SK-N-SH treated with all-trans-retinoic acid at 6 μM for 48 hours (cell line): ENCODE measurements around the gene RCOR1.

ENCODE experiments used
- ATAC-seq: fragments of 200-7000 bp; cut with Tn5 transposase; 3 replicates; pipeline ENCODE4 v1.9.1; 2020; ENCODE audit warnings: mild to moderate bottlenecking, moderate library complexity
- ARNTL ChIP-seq: fragments of 450-650 bp; formaldehyde crosslinking; IDR thresholded peaks from 2 replicates; pipeline ENCODE4 v1.5.0; 2020; ENCODE audit warnings: low read depth, mild to moderate bottlenecking, moderate library complexity, borderline replicate concordance
- BACH2 ChIP-seq: fragments of 250-450 bp; sonication (Bioruptor Pico); IDR thresholded peaks from 2 replicates; pipeline ENCODE4 v1.9.0; 2021; ENCODE audit warnings: mild to moderate bottlenecking, borderline replicate concordance
- CREB5 ChIP-seq: fragments of 250-450 bp; sonication (Bioruptor Pico); IDR thresholded peaks from 2 replicates; pipeline ENCODE4 v1.5.1; 2020; ENCODE audit warnings: low read depth, mild to moderate bottlenecking, moderate library complexity
- CSDC2 ChIP-seq: fragments of 250-450 bp; sonication (Bioruptor Pico); IDR thresholded peaks from 2 replicates; pipeline ENCODE4 v1.5.0; 2020; ENCODE audit warnings: mild to moderate bottlenecking, moderate library complexity
- ESRRG ChIP-seq: fragments of 250-450 bp; sonication (Bioruptor Pico); IDR thresholded peaks from 2 replicates; pipeline ENCODE4 v1.6.1; 2021; ENCODE audit warnings: mild to moderate bottlenecking
- GLIS3 ChIP-seq: fragments of 250-450 bp; sonication (Bioruptor Pico); IDR thresholded peaks from 2 replicates; pipeline ENCODE4 v1.5.0; 2020; ENCODE audit warnings: mild to moderate bottlenecking, moderate library complexity
- ISL1 ChIP-seq: fragments of 250-450 bp; sonication (Bioruptor Pico); IDR thresholded peaks from 2 replicates; pipeline ENCODE4 v2.1.2; 2022; ENCODE audit warnings: mild to moderate bottlenecking, moderate library complexity
- OSR1 ChIP-seq: fragments of 250-450 bp; sonication (Bioruptor Pico); IDR thresholded peaks from 2 replicates; pipeline ENCODE4 v1.8.0; 2022; ENCODE audit warnings: moderate library complexity, mild to moderate bottlenecking, inconsistent platforms
- PATZ1 ChIP-seq: fragments of 250-450 bp; sonication (Bioruptor Pico); IDR thresholded peaks from 2 replicates; pipeline ENCODE4 v1.8.0; 2020; ENCODE audit warnings: mild to moderate bottlenecking, moderate library complexity, borderline replicate concordance
- POU6F1 ChIP-seq: fragments of 250-450 bp; sonication (Bioruptor Pico); IDR thresholded peaks from 2 replicates; pipeline ENCODE4 v1.8.0; 2021; ENCODE audit warnings: low read depth, mild to moderate bottlenecking, moderate library complexity, borderline replicate concordance
- PPARA ChIP-seq: fragments of 250-450 bp; sonication (Bioruptor Pico); IDR thresholded peaks from 2 replicates; pipeline ENCODE4 v1.5.0; 2020; ENCODE audit warnings: mild to moderate bottlenecking, borderline replicate concordance
- RARB ChIP-seq: fragments of 250-450 bp; sonication (Bioruptor Pico); IDR thresholded peaks from 2 replicates; pipeline ENCODE4 v1.8.0; 2021; ENCODE audit warnings: mild to moderate bottlenecking, moderate library complexity
- SNAI2 ChIP-seq: fragments of 250-450 bp; sonication (Bioruptor Pico); IDR thresholded peaks from 2 replicates; pipeline ENCODE4 v1.5.0; 2020; ENCODE audit warnings: mild to moderate bottlenecking, moderate library complexity
- TCF4 ChIP-seq: fragments of 250-450 bp; sonication (Bioruptor Pico); IDR thresholded peaks from 2 replicates; pipeline ENCODE4 v1.8.0; 2021; ENCODE audit warnings: mild to moderate bottlenecking, moderate library complexity, borderline replicate concordance
- TOX ChIP-seq: fragments of 250-450 bp; sonication (Bioruptor Pico); IDR thresholded peaks from 2 replicates; pipeline ENCODE4 v1.8.0; 2021; ENCODE audit warnings: mild to moderate bottlenecking, moderate library complexity, borderline replicate concordance
- TSHZ2 ChIP-seq: fragments of 250-450 bp; sonication (Bioruptor Pico); IDR thresholded peaks from 2 replicates; pipeline ENCODE4 v1.5.0; 2020; ENCODE audit warnings: mild to moderate bottlenecking, moderate library complexity
- ZC3H10 ChIP-seq: fragments of 250-450 bp; sonication (Bioruptor Pico); IDR thresholded peaks from 2 replicates; pipeline ENCODE4 v1.5.1; 2021; ENCODE audit warnings: mild to moderate bottlenecking, moderate library complexity
- ZFP3 ChIP-seq: fragments of 250-450 bp; sonication (Bioruptor Pico); IDR thresholded peaks from 2 replicates; pipeline ENCODE4 v1.5.0; 2020; ENCODE audit warnings: mild to moderate bottlenecking, moderate library complexity
- ZFP30 ChIP-seq: fragments of 450-650 bp; formaldehyde crosslinking; IDR thresholded peaks from 2 replicates; pipeline ENCODE4 v1.5.0; 2022; ENCODE audit warnings: mild to moderate bottlenecking, moderate library complexity
- ZNF565 ChIP-seq: fragments of 450-650 bp; formaldehyde crosslinking; conservative IDR thresholded peaks from 2 replicates; pipeline ENCODE4 v1.5.0; 2020; ENCODE audit warnings: low read depth, mild to moderate bottlenecking, moderate library complexity
- ZNF70 ChIP-seq: fragments of 450-650 bp; formaldehyde crosslinking; IDR thresholded peaks from 2 replicates; pipeline ENCODE4 v1.5.0; 2020; ENCODE audit warnings: mild to moderate bottlenecking, moderate library complexity
- ZNF8 ChIP-seq: fragments of 450-650 bp; formaldehyde crosslinking; IDR thresholded peaks from 2 replicates; pipeline ENCODE4 v1.5.0; 2020; ENCODE audit warnings: mild to moderate bottlenecking, moderate library complexity

RCOR1 gene

GRCh38 chr14:102601378-102601925 lies 9.0 kb downstream of the RCOR1 start (continued):
- TF ChIP-seq PATZ1 (CRISPR knock-in tag) (no peak), ZC3H10 (no peak), ZNF8 (CRISPR knock-in tag) (no peak), BACH2 (CRISPR knock-in tag) (no peak)

GRCh38 chr14:102602421-102603292 lies 10.2 kb downstream of the RCOR1 start:
- TF ChIP-seq ZNF565 (no peak), SNAI2 (CRISPR knock-in tag) (no peak), ZFP30 (CRISPR knock-in tag) (no peak), TCF4 (CRISPR knock-in tag) (no peak), ZC3H10 (no peak), ISL1 (CRISPR knock-in tag) (no peak)
- no peak for ATAC-seq

GRCh38 chr14:102603293-102603907 lies 11.0 kb downstream of the RCOR1 start:
- TF ChIP-seq PPARA (CRISPR knock-in tag) (no peak), ZNF565 (no peak), ESRRG (CRISPR knock-in tag) (no peak), BACH2 (CRISPR knock-in tag) (no peak), ZNF70 (CRISPR knock-in tag) (no peak), ISL1 (CRISPR knock-in tag) (no peak), ZFP3 (no peak), GLIS3 (CRISPR knock-in tag) (no peak), CREB5 (CRISPR knock-in tag) (no peak), TSHZ2 (no peak), CSDC2 (CRISPR knock-in tag) (no peak), OSR1 (no peak), POU6F1 (CRISPR knock-in tag) (no peak), TOX (CRISPR knock-in tag) (no peak), ZFP30 (CRISPR knock-in tag) (no peak), ARNTL (CRISPR knock-in tag) (no peak), RARB (no peak), TCF4 (CRISPR knock-in tag) (no peak), ZNF8 (CRISPR knock-in tag) (no peak), ZC3H10 (no peak)
- TF ChIP-seq, all 23 proteins: peak for 0
- no peak for ATAC-seq
